Common myeloid progenitor, CD34-positive (primary cell): Measurements from ENCODE around the gene PIM1.

ENCODE experiments used
- CTCF ChIA-PET: fragments of 350-600 bp; sonication (Branson Sonifier 250); formaldehyde crosslinking; loops from one replicate; lab custom pipeline; 2021; ENCODE audit warnings: antibody characterized with exemption; lab: Charles Lee
- POLR2A ChIA-PET: fragments of 350-600 bp; sonication (Branson Sonifier 250); formaldehyde crosslinking; loops from one replicate; lab custom pipeline; 2021; ENCODE audit warnings: antibody characterized with exemption; lab: Charles Lee
- DNase-seq, 3 donors: peaks; one replicate each; pipeline versions ENCODE4 v3.0.0 to v3.0.0-alpha.2; 2013
- H3K27ac ChIP-seq, 2 experiments: 1 replicate in 1 of 2; 2 replicates in 1 of 2; pipeline ENCODE4 v1.7.0; 2013; ENCODE audit warnings: inconsistent platforms in 2 of 2, low read length in 2 of 2, mild to moderate bottlenecking in 2 of 2, low read depth in 1 of 2, moderate library complexity in 1 of 2; ENCODE audit not compliant: severe bottlenecking in 2 of 2, insufficient read depth in 1 of 2, poor library complexity in 1 of 2
- H3K27me3 ChIP-seq, 5 experiments: replicated peaks in 2 of 5; 1 replicate in 3 of 5; 2 replicates in 2 of 5; pipeline versions ENCODE4 v1.6.1 to v1.7.0; 2013; ENCODE audit warnings: low read length in 4 of 5, mild to moderate bottlenecking in 2 of 5, moderate library complexity in 2 of 5, inconsistent platforms in 1 of 5; ENCODE audit not compliant: insufficient read depth in 5 of 5, control insufficient read depth in 4 of 5
- H3K36me3 ChIP-seq, 4 experiments: 1 replicate in 2 of 4; 2 replicates in 2 of 4; pipeline versions ENCODE4 v1.6.1 to v1.7.0; 2013; ENCODE audit warnings: low read length in 3 of 4, control low read depth in 1 of 4, mild to moderate bottlenecking in 1 of 4; ENCODE audit not compliant: control insufficient read depth in 4 of 4, insufficient read depth in 4 of 4
- H3K4me1 ChIP-seq, 4 experiments: 1 replicate in 3 of 4; 2 replicates in 1 of 4; pipeline versions ENCODE4 v1.6.1 to v1.7.1; 2013; ENCODE audit warnings: low read length in 3 of 4, mild to moderate bottlenecking in 3 of 4, control low read depth in 1 of 4, inconsistent platforms in 1 of 4, moderate library complexity in 1 of 4; ENCODE audit not compliant: control insufficient read depth in 4 of 4, insufficient read depth in 4 of 4; ENCODE audit errors: control extremely low read depth in 1 of 4
- H3K4me3 ChIP-seq, 7 experiments: 1 replicate in 4 of 7; 2 replicates in 3 of 7; pipeline versions ENCODE4 v1.5.1 to v1.7.0; 2013; ENCODE audit warnings: mild to moderate bottlenecking in 7 of 7, low read length in 6 of 7, moderate library complexity in 6 of 7, inconsistent platforms in 2 of 7, low read depth in 2 of 7, control low read depth in 1 of 7; ENCODE audit not compliant: insufficient read depth in 4 of 7, control insufficient read depth in 1 of 7; ENCODE audit errors: extremely low read depth in 1 of 7
- H3K9me3 ChIP-seq, 5 experiments: 1 replicate in 4 of 5; 2 replicates in 1 of 5; pipeline versions ENCODE4 v1.6.1 to v1.7.1; 2013; ENCODE audit warnings: low read length in 4 of 5, mild to moderate bottlenecking in 2 of 5, inconsistent platforms in 1 of 5, low read depth in 1 of 5, moderate library complexity in 1 of 5; ENCODE audit not compliant: control insufficient read depth in 4 of 5, insufficient read depth in 2 of 5; ENCODE audit errors: control extremely low read depth in 1 of 5
- WGBS: methylation state at CpG from one replicate; pipeline ENCODE4 v1.1.5; 2013; ENCODE audit not compliant: insufficient coverage; 5-methylcytosine and 5-hydroxymethylcytosine counted together

PIM1 gene

DNA sequence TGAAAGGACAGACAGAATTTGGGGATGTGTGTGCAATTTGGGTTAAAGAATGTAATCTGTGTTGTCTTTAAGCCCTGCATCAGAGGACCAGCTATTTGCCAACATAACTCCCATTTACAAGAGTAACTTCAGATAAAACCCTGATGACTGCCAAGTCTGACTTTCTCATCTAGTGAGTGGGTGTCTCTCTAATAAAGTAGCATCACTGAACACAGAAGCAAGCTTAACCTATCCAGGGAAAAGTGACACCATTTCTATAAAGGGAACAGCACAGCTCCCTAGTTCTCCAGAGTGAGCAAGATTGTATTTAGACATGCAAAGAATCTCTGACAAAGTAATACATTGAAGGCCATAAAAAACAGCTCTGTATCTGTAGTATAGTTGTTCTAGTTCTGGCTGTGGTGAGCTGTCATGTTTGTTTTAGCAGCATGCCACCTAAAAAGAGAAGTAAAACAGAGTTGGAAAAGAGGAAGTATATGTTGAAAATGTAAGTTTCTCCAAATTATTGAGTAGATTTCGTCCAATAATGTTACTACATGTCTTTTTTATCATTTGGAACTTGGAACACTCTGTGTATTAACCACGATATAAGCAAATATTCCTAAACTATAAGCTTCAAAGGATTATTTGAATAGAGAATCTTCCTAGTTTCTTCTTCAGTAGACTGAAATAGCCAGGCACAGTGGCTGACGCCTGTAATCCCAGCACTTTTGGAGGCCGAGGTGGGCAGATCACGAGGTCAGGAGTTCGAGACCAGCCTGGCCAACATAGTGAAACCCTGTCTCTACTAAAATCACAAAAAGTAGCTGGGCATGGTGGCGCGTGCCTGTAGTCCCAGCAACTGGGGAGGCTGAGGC is 8.8 kb upstream of the PIM1 start:
- H3K4me3 ChIP-seq = no peak overlapping the region
- no peaks in the 10 kb centered on the region for H3K27me3 ChIP-seq
- POLR2A ChIA-PET = interaction anchor here (1.6 kb wide), 1 partner anchor 9 kb away, joined by 4 read pairs; the partner anchor contains the start of gene PIM1
- H3K27ac ChIP-seq = peak overlapping the region in 1 of 2 experiments; percentile 67
- peaks cover 3 to 13% (median 9%) of the 10 kb centered on the region in 4 experiments for H3K4me1 ChIP-seq
- CTCF ChIA-PET = interaction anchor here (0.8 to 27.8 kb wide), 9 partner anchors 11 to 143 kb away, joined by 3 to 415 read pairs (median 4); no protein-coding TSS in a partner anchor
- peak; percentile 59 to 90 (median 87) for DNase-seq
- 80% methylated on average over 6 of the region's 8 CpGs for WGBS
- H3K9me3 ChIP-seq = no peaks in the 10 kb centered on the region
- no peaks in the 10 kb centered on the region for H3K36me3 ChIP-seq

- CTCF ChIA-PET = interaction anchor here (0.6 to 27.8 kb wide), 4 partner anchors 9 to 311 kb away, joined by 3 to 415 read pairs (median 8); no protein-coding TSS in a partner anchor
Measured at GRCh38 chr6:37162740-37163139, 7.2 kb upstream of the PIM1 start.

DNA sequence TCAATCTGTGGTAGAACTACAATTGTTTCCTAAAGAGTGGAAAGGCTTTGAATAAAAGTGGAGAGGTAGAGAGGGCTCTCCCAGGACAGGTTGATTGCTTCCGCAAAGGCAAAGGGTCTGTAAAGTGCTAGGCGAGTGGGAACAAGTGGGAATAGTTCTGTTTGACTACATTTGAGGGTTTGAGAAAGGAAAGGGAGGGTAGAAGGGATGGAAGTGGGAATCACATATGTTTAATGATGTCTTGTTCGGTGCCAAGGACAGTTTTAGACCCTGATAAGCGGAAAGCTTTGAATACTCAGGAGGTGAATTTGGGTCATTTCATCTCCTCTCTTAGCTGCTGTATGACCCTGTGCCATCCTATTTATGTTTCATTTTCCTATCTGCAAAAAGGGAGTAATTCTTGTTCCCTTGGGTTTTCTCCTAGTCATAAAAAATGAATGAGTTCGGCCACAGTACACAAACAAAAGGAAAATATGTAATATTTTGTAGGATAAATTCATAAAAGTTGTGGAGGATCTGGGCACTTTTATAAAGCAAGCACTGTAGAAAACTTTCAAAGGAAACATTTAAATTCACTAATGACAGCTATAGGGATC is 1.7 kb upstream of the PIM1 start:
- Histone ChIP-seq H3K36me3 (peaks cover 0 to 26% (median 16%) of the 10 kb centered on the region in 4 experiments), H3K9me3 (no peaks in the 10 kb centered on the region), H3K27ac (peak overlapping the region in 1 of 2 experiments; percentile 89), H3K4me1 (peaks cover 11 to 24% (median 17%) of the 10 kb centered on the region in 4 experiments), H3K27me3 (no peaks in the 10 kb centered on the region), H3K4me3 (peak overlapping the region in 3 of 7 experiments; percentile 72 to 85 (median 73))
- ChIA-PET CTCF (interaction anchor here (0.7 to 27.8 kb wide), 5 partner anchors 9 to 143 kb away, joined by 3 to 436 read pairs (median 5); no protein-coding TSS in a partner anchor), POLR2A (interaction anchor here (0.6 to 5.4 kb wide), 4 partner anchors 37 to 120 kb away, joined by 3 to 35 read pairs (median 4); no protein-coding TSS in a partner anchor)
- 100% methylated on average over 3 of the region's 5 CpGs for WGBS
- DNase-seq = no peak

More at GRCh38 chr6:37162740-37163139, 7.2 kb upstream of the PIM1 start:
- H3K4me3 ChIP-seq = no peak overlapping the region
- DNase-seq = no peak
- H3K27ac ChIP-seq = no peak overlapping the region
- POLR2A ChIA-PET = no interaction called here
- 96% methylated on average over 2 of the region's 4 CpGs for WGBS
- H3K36me3 ChIP-seq = no peaks in the 10 kb centered on the region
- H3K4me1 ChIP-seq = peaks cover 3 to 13% (median 9%) of the 10 kb centered on the region in 4 experiments
- no peaks in the 10 kb centered on the region for H3K9me3 ChIP-seq
- no peaks in the 10 kb centered on the region for H3K27me3 ChIP-seq

DNA sequence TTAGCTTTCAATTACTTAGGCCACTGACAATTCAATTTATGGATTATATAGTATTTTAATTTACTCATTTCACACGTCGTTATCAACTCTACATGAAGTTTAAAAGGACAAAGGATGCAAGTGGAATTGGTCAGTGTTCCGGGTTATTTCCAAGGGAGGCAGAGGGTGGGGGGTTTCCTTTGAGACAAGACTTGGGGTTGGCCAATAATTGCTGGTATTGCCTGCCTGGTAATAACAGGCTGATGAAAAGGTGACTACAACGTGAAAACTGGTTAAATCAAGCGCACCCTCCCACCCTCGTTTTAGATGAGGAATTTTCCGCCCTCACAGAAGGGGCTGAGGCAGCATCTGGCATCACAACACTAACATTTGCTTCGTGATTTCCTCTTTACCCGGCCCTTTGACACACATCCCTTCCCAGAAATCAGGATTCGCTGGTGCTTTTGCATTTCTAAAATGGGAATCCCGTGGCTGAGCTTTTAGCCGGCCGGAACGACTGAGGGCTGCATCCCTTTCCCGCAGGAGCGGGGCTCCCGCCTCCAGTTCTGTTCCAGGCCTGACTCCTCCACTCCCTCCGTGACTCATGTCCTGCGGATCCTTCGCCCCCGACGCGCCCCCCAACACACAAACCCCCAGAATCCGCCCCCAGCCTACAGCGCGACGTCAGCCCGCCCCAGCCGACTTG is 999 bp upstream of the PIM1 start:
- H3K4me1 ChIP-seq = peaks cover 17 to 31% (median 24%) of the 10 kb centered on the region in 4 experiments
- WGBS = 2% methylated on average over 16 of the region's 29 CpGs
- DNase-seq = peak in 2 of 3 donors; percentile 89 to 91
- H3K4me3 ChIP-seq = peak overlapping the region; percentile 59 to 85 (median 74)
- H3K36me3 ChIP-seq = peaks cover 0 to 33% (median 21%) of the 10 kb centered on the region in 4 experiments
- peak overlapping the region; percentile 80 to 89 for H3K27ac ChIP-seq
- ChIA-PET CTCF (interaction anchor here (0.7 to 27.8 kb wide), 5 partner anchors 14 to 144 kb away, joined by 3 to 436 read pairs (median 3); no protein-coding TSS in a partner anchor), POLR2A (interaction anchor here (0.6 to 5.4 kb wide), 5 partner anchors 37 to 120 kb away, joined by 3 to 35 read pairs (median 4); partner anchors contain the start of genes TBC1D22B and TMEM217)
- no peaks in the 10 kb centered on the region for H3K9me3 ChIP-seq
- H3K27me3 ChIP-seq = no peaks in the 10 kb centered on the region

DNA sequence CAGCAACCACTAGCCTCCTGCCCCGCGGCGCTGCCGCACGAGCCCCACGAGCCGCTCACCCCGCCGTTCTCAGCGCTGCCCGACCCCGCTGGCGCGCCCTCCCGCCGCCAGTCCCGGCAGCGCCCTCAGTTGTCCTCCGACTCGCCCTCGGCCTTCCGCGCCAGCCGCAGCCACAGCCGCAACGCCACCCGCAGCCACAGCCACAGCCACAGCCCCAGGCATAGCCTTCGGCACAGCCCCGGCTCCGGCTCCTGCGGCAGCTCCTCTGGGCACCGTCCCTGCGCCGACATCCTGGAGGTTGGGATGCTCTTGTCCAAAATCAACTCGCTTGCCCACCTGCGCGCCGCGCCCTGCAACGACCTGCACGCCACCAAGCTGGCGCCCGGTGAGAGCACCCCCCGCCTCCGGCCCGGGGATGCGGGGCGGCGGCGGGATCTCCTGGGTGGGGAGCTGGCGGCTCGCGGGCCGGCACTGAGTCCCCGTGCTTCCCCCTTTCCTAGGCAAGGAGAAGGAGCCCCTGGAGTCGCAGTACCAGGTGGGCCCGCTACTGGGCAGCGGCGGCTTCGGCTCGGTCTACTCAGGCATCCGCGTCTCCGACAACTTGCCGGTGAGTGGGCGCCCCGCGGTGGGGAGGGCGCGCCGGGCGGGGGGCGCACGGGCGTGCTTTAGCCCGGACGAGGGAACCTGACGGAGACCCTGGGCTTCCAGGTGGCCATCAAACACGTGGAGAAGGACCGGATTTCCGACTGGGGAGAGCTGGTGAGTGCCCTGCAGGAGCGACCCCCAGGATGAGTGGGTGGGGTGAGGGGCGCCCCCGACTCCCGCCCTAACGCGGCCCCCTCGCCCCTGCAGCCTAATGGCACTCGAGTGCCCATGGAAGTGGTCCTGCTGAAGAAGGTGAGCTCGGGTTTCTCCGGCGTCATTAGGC is 585 bp downstream of the PIM1 start:
- no peaks in the 10 kb centered on the region for H3K27me3 ChIP-seq
- H3K4me3 ChIP-seq = peak overlapping the region; percentile 74 to 98 (median 97)
- peaks cover 30 to 47% (median 39%) of the 10 kb centered on the region in 4 experiments for H3K4me1 ChIP-seq
- POLR2A ChIA-PET = interaction anchor here (0.7 to 5.4 kb wide), 5 partner anchors 13 to 119 kb away, joined by 3 to 35 read pairs (median 4); partner anchors contain the start of genes TBC1D22B and TMEM217
- peak in 2 of 3 donors; percentile 67 to 74 for DNase-seq
- peak overlapping the region; percentile 68 to 93 for H3K27ac ChIP-seq
- peaks cover 0 to 48% (median 32%) of the 10 kb centered on the region in 4 experiments for H3K36me3 ChIP-seq
- CTCF ChIA-PET = interaction anchor here (0.7 to 27.8 kb wide), 18 partner anchors 9 to 185 kb away, joined by 3 to 436 read pairs (median 6); partner anchors contain the start of gene MTCH1
- 0% methylated on average over 79 of the region's 92 CpGs for WGBS
- no peaks in the 10 kb centered on the region for H3K9me3 ChIP-seq
